Hindlimb muscle (tissue), 1 donor: ENCODE measurements around the gene GLIS2. TPM values are rescaled to one million over a fixed set of nuclear protein-coding genes. Genes with fewer than 3 reads are reported as not detected.

Experiments used
- DNase-seq: peaks from one replicate; pipeline ENCODE4 v3.0.0-alpha.2; 2013
- polyA plus RNA-seq: library from polyadenylated mRNA; unstranded; fragments of 120-200 nt; gene quantifications from one replicate; pipeline ENCODE4 v1.2.1, GENCODE V29; 2013; ENCODE audit not compliant: insufficient read length

The GLIS2 gene
- polyA plus RNA-seq, 1 donor = 25.8 TPM

- DNase-seq = no peak
Observed at GRCh38 chr16:4298761-4299522, 16.9 kb upstream of the GLIS2 start.

GRCh38 chr16:4301177-4301576, 14.7 kb upstream of the GLIS2 start:
- no peak for DNase-seq

DNA sequence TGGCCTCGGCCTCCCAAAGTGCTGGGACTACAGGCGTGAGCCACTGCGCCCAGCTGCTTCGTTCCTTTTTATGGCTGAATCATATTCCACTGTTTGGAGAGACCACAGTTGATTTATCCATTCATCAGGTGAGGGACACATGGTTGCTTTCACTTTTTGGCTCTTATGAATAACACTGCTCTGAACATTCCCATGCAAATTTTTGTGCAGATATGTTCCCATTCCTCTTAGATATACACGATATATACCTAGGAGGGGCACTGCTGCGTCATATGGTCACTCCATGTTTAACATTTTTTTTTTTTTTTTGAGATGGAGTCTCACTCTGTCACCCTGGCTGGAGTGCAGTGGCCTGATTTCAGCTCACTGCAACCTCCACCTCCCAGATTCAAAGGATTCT, 13.9 kb upstream of the GLIS2 start:
- DNase-seq = no peak

GRCh38 chr16:4303973-4304372, 11.9 kb upstream of the GLIS2 start:
- no peak for DNase-seq

- no peak for DNase-seq
Observed at GRCh38 chr16:4306470-4307214, 9.2 kb upstream of the GLIS2 start.

- DNase-seq = peak; percentile 90
Observed at GRCh38 chr16:4307215-4308037, 8.4 kb upstream of the GLIS2 start.

GRCh38 chr16:4309102-4309832, 6.6 kb upstream of the GLIS2 start:
- no peak for DNase-seq

GRCh38 chr16:4309833-4310266, 6.0 kb upstream of the GLIS2 start:
- DNase-seq = no peak

DNA sequence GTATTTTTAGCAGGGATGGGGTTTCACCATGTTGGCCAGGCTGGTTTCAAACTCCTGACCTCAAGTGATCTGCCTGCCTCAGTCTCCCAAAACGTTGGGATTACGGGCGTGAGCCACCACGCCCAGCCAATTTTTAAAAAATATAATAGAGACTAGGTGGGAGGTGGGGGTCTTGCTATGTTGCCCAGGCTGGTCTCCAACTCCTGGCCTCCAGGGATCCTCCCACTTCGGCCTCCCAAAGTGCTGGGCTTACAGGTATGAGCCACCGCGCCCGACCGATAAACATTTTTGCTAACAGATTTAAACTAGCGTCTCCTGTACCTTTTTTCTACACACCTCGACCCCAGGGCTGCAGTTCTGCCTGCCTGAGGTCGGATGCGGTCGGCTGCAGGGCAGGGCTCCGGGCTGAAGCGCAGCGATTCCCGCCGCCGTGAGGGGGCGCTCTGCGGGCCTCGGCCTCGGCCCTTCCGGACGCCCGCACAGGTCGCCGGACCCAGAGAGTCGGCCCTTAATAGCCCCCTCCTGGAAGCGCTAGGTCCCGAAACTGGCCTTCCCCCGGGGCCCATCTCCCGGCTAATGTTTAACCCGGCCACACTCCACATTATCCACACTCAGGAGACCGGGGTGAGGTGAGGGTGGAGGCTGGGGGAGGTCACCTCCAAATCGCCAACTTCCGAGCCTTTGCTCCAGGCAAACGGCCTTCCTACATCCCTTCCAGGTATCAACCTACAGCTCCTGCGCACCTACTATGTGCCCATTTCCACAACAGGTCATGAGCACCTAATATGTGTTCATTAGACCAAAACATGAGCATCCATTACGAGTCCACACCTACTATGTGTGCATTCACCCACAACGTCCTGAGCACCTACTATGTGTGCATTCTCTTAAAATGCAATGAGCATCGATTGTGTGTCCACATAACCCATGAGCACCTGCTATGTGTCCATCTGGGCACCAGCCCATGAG, 2.0 kb upstream of the GLIS2 start:
- no peak for DNase-seq

DNA sequence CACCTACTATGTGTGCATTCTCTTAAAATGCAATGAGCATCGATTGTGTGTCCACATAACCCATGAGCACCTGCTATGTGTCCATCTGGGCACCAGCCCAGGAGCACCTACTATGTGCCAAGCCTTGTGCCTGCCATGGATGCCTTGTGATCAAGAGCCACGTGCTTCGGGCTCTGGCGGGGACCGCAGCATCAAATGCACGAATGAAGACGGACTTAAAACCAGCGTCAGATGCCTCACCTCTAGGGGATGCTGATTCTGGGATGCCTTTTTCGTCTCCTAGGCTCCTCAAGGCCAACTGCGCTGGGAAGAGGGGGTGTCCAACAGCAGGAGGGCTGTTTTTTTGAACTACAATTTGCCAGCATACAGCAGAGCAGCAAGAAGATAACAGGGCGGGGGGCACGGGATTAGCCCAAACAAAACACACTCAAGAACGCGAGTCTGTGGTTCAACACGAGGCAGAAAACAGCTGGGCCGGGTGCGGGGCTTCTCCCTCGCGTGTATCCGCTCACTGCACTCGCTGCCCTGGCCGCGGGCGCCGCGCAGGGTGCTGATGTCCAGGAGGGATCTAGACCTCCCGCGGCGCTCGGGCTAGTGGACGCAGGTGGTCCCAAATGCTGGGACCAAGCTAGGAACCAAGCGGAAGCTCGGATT, 1.2 kb upstream of the GLIS2 start:
- DNase-seq = no peak

DNA sequence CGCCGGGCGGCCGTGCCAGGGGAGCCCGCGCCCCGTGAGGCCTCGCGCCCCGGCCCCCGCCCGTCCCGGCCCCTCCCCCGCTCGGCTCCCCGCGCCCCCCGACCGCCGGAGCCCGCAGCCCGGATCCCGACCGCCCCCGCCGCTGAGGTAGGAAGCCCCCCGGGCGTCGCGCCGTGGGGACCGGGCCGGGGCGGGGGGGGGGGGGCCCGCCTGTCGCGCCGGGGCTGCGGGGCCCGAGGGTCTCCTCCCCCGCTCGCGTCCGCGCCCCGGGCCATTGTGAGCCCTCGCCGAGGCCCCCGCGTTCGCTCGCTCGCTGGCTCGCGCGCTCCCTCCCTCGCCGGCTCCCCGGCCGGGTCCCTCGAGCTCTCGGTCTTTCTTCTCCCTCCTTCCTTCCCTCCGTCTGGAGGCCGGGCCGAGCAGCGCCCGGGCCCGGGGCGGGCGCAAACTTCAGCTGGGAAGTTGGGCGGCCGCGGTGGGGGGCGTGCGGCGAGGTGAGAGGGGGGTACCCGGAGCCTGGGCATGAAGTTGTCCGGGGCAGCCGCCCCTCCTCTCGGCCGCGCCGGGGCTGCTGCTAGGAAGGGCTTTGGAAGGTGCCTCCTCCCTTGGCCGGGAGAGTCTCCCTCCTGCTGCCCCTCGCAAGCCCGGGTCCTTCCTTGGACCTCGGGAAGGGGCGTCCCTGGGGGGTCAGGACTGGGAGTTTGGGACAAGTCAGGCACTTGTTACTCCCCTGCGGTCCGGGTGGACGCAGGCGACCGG, 419 bp downstream of the GLIS2 start:
- no peak for DNase-seq

DNA sequence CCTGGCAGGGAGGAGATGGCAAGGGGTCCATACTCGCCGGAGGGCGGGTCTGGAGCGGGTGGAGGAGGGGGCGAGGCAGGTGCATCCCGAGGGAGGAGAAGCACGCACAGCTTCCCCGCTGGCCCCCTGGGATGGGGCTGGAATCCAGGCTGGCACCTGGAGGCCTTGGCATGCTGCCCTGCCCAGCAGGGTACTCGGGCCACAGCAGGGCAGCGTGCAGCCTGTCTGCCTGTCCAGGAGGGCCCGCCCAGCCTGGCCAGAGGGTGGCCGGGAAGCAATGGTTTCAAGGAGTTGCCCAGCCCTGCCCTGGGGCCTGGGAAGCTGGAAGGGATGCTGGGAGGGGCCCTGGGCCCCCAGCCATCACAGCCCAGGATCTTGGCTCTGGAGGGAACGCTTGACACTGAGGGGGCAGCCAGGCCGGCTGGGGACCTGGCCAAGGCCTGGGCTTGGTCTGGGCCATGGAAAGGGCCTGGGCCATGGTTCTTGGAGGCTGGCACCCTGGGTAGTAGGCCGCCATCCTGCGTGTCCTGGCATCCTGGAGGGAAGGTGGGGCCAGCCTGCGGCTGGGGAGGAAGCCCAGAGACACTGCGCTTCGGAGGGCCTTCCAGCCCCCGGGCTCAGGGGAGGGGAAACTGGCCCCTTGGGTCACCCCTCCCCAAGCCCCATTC, 1.1 kb downstream of the GLIS2 start:
- no peak for DNase-seq

GRCh38 chr16:4317532-4318450, 1.9 kb downstream of the GLIS2 start:
- DNase-seq = no peak

- no peak for DNase-seq
Observed at GRCh38 chr16:4318451-4318910, 2.6 kb downstream of the GLIS2 start.

DNA sequence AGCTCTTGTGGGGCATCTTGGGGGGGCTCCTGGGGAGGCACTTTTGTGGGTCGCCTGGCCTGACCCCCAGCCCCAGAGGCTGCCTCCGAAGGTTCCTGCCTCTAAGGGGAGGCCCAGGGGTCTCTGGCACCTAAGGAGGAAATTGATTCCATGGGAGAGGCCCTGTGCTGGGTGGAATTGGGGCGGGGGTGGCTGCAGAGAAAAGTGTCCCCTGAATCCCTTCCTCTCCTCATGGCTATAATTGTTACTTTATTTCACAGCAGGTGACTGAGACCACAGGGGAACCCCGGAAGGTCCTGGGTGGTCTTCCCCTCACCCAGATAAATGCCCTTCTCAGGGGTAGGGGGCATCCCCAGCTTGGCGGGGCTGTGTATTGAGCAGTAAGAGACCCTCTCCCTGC, 3.1 kb downstream of the GLIS2 start:
- no peak for DNase-seq

GRCh38 chr16:4319454-4320421, 3.9 kb downstream of the GLIS2 start:
- no peak for DNase-seq
